ENCODE measurements around the gene ABHD17C. TPM values are rescaled to one million over a fixed set of nuclear protein-coding genes. Genes with fewer than 3 reads are reported as not detected.
A peak's percentile ranks its signal among the peaks of the same experiment; 100 is the strongest.

The ABHD17C gene
- total RNA-seq, 3 donors from 2014 or later, result 1.3 to 5.2 (median 5.1) TPM

- H3K27ac ChIP-seq, result no peak overlapping the region
- intact Hi-C loops (cut with DNase I; ENCODE audit: low total_unique reads), result no loop called here
- H3K4me3 ChIP-seq, result no peak overlapping the region
- DNase-seq (ENCODE audit: low spot score in 2 of 2), result no peak
- H3K4me1 ChIP-seq, result no peaks in the 10 kb centered on the region
- no peak for TF ChIP-seq POLR2AphosphoS5 (IDR thresholded peaks at IDR 0.05)
- TF ChIP-seq POLR2A (IDR thresholded peaks at IDR 0.05), result no peak
- TF ChIP-seq CTCF (IDR thresholded peaks at IDR 0.05), result no peak
- no peaks in the 10 kb centered on the region for H3K9me3 ChIP-seq
- no peaks in the 10 kb centered on the region for H3K27me3 ChIP-seq
- H3K36me3 ChIP-seq, result no peaks in the 10 kb centered on the region
These were observed 47.0 kb downstream of the ABHD17C start for GRCh38 chr15:80742081-80742480.

- intact Hi-C loops (cut with DNase I; ENCODE audit: low total_unique reads), result no loop called here
These were observed 48.2 kb downstream of the ABHD17C start for GRCh38 chr15:80743189-80743833.

GRCh38 chr15:80744415-80744814, 49.3 kb downstream of the ABHD17C start:
- intact Hi-C loops (cut with DNase I; ENCODE audit: low total_unique reads), result no loop called here
- Histone ChIP-seq H3K9me3 (no peaks in the 10 kb centered on the region), H3K36me3 (no peaks in the 10 kb centered on the region), H3K4me1 (no peaks in the 10 kb centered on the region), H3K4me3 (no peak overlapping the region), H3K27me3 (no peaks in the 10 kb centered on the region), H3K27ac (no peak overlapping the region)
- TF ChIP-seq CTCF (IDR thresholded peaks at IDR 0.05) (no peak), POLR2AphosphoS5 (IDR thresholded peaks at IDR 0.05) (no peak), POLR2A (IDR thresholded peaks at IDR 0.05) (no peak)
- no peak for DNase-seq (ENCODE audit: low spot score in 2 of 2)

More at GRCh38 chr15:80743189-80743833, 48.2 kb downstream of the ABHD17C start:
- H3K27me3 ChIP-seq, result no peaks in the 10 kb centered on the region
- no peaks in the 10 kb centered on the region for H3K9me3 ChIP-seq
- H3K36me3 ChIP-seq, result no peaks in the 10 kb centered on the region
- no peak overlapping the region for H3K4me3 ChIP-seq
- no peaks in the 10 kb centered on the region for H3K4me1 ChIP-seq
- TF ChIP-seq CTCF (IDR thresholded peaks at IDR 0.05) (no peak), POLR2A (IDR thresholded peaks at IDR 0.05) (no peak), POLR2AphosphoS5 (IDR thresholded peaks at IDR 0.05) (no peak)
- DNase-seq (ENCODE audit: low spot score in 2 of 2), result peak; percentile 21 to 60
- peak overlapping the region in 1 of 2 donors; percentile 41 for H3K27ac ChIP-seq

- no peak overlapping the region for H3K4me3 ChIP-seq
- no peaks in the 10 kb centered on the region for H3K27me3 ChIP-seq
- no peak for DNase-seq (ENCODE audit: low spot score in 2 of 2)
- intact Hi-C loops (cut with DNase I; ENCODE audit: low total_unique reads), result no loop called here
- no peaks in the 10 kb centered on the region for H3K36me3 ChIP-seq
- TF ChIP-seq POLR2A (IDR thresholded peaks at IDR 0.05), result no peak
- TF ChIP-seq POLR2AphosphoS5 (IDR thresholded peaks at IDR 0.05), result no peak
- TF ChIP-seq CTCF (IDR thresholded peaks at IDR 0.05), result no peak
- no peaks in the 10 kb centered on the region for H3K9me3 ChIP-seq
- H3K4me1 ChIP-seq, result no peaks in the 10 kb centered on the region
- H3K27ac ChIP-seq, result no peak overlapping the region
These were observed 49.7 kb downstream of the ABHD17C start for GRCh38 chr15:80744826-80745225.

- no peaks in the 10 kb centered on the region for H3K27me3 ChIP-seq
- H3K36me3 ChIP-seq, result no peaks in the 10 kb centered on the region
- no peak overlapping the region for H3K27ac ChIP-seq
- H3K9me3 ChIP-seq, result no peaks in the 10 kb centered on the region
- no peaks in the 10 kb centered on the region for H3K4me1 ChIP-seq
- no peak overlapping the region for H3K4me3 ChIP-seq
- DNase-seq (ENCODE audit: low spot score in 2 of 2), result no peak
- TF ChIP-seq CTCF (IDR thresholded peaks at IDR 0.05) (no peak), POLR2AphosphoS5 (IDR thresholded peaks at IDR 0.05) (no peak), POLR2A (IDR thresholded peaks at IDR 0.05) (no peak)
- intact Hi-C loops (cut with DNase I; ENCODE audit: low total_unique reads), result no loop called here
These were observed 50.8 kb downstream of the ABHD17C start for GRCh38 chr15:80745888-80746287.
